HFF-Myc (cell line): ENCODE results near the gene GNS.

Source experiments
- DNase-seq: peaks from one replicate; pipeline ENCODE4 v3.0.0-alpha.2; 2011; ENCODE audit warnings: low read depth; ENCODE audit errors: extremely low read depth
- H3K4me3 ChIP-seq: replicated peaks from 2 replicates; pipeline ENCODE4 v1.5.1; 2011; ENCODE audit warnings: low read depth, mild to moderate bottlenecking, control low read depth, low read length
- CTCF ChIP-seq: IDR thresholded peaks from 2 replicates; pipeline ENCODE4 v1.5.1; 2012; ENCODE audit warnings: mild to moderate bottlenecking, low read depth, low read length, control low read depth; ENCODE audit errors: missing control alignments

The GNS gene

GRCh38 chr12:64716839-64717455 is 42.3 kb downstream of the GNS start:
- TF ChIP-seq CTCF = no peak
- no peak for DNase-seq

GRCh38 chr12:64716371-64716770 is 42.8 kb downstream of the GNS start:
- TF ChIP-seq CTCF = no peak
- no peak for DNase-seq
- no peak overlapping the region for H3K4me3 ChIP-seq

More at GRCh38 chr12:64716839-64717455, 42.3 kb downstream of the GNS start:
- no peak overlapping the region for H3K4me3 ChIP-seq

DNA sequence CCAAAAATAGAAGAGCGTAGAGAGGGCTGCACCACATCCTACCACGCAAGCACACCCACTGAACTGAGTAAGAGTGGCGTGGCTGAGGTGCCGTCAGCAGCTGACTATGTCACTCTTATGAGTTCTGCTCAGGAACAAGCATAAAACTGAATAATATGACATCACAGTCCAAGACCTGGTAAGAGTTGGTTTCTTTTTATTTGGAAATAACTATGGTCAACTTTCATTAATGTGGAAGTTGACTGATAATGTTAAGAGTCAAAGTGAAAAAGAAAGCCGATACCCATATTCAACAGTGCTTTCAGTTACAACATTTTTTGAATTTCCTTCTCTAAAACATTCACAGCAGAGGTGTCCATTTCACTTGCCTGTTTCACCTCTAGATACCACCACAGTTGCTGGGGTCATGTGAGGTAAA is 44.6 kb downstream of the GNS start:
- no peak overlapping the region for H3K4me3 ChIP-seq
- no peak for TF ChIP-seq CTCF
- DNase-seq = no peak

- no peak for TF ChIP-seq CTCF
- no peak for DNase-seq
- no peak overlapping the region for H3K4me3 ChIP-seq
Observed at GRCh38 chr12:64713376-64713775, 45.8 kb downstream of the GNS start.

DNA sequence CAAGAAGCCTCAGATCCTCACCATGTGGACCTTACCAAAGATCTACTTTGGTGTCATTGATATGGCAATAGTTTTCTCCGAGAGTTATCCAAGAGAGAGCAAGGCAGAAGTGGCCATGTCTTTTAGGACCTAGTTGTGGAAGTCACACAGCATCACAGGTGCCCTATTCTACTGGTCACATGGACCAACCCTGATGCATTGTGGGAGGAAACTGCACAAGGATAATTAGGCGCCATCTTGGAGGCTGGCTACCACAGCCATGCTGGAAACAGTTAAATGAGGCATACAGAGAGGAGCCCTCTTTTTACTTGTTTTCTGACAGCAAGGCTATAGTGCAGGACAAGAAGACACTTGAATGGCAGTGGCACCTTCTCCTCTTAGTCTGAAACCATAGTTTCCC is 49.8 kb downstream of the GNS start:
- DNase-seq = no peak
- no peak for TF ChIP-seq CTCF
- H3K4me3 ChIP-seq = no peak overlapping the region

DNA sequence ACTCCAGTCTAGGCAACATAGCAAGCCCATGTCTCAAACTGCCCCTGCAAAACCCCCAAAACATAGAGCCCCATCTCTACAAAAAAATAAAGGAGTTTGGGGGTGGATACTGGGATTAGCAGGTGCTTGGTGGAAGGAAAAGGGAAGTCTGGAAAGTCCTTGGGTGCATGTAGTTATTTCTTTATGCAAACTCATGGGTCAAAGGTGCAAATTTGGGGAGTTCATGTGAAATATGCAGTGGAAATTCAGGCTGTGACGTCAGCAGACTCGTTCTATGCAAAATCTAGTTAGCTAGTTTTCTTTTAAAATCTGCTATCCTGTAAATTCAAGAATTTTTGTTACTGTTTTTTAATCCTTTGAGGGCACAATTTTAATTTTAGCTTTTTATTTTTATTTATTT is 51.3 kb downstream of the GNS start:
- no peak for DNase-seq
- TF ChIP-seq CTCF = no peak
- H3K4me3 ChIP-seq = no peak overlapping the region

GRCh38 chr12:64707362-64707761 is 51.8 kb downstream of the GNS start:
- H3K4me3 ChIP-seq = no peak overlapping the region
- DNase-seq = no peak
- TF ChIP-seq CTCF = no peak
